HepG2 (cell line): ENCODE measurements around the gene PTEN. TPM values are rescaled to one million over a fixed set of nuclear protein-coding genes. Genes with fewer than 3 reads are reported as not detected.
A peak's percentile ranks its signal among the peaks of the same experiment; 100 is the strongest.

ENCODE experiments used
- ATM ChIP-seq: fragments of 450-650 bp; IDR thresholded peaks from 2 replicates; pipeline ENCODE4 v1.7.1; 2017; ENCODE audit warnings: mild to moderate bottlenecking, borderline replicate concordance
- DNMT1 ChIP-seq: sonication (generic); formaldehyde crosslinking; IDR thresholded peaks from 2 replicates; pipeline ENCODE4 v1.5.1; 2020; ENCODE audit warnings: mild to moderate bottlenecking, missing genetic modification reagents
- EZH2 ChIP-seq: conservative IDR thresholded peaks from 2 replicates; pipeline ENCODE4 v1.6.1; 2012; ENCODE audit warnings: mild to moderate bottlenecking, low read depth, low read length, moderate library complexity
- FOXC1 ChIP-seq: sonication (generic); formaldehyde crosslinking; IDR thresholded peaks from 2 replicates; pipeline ENCODE4 v1.8.0; 2022; ENCODE audit warnings: mild to moderate bottlenecking, missing genetic modification reagents, borderline replicate concordance
- MAFG ChIP-seq: sonication (generic); formaldehyde crosslinking; IDR thresholded peaks from 2 replicates; pipeline ENCODE4 v1.5.1; 2020; ENCODE audit warnings: mild to moderate bottlenecking, missing genetic modification reagents
- SMYD3 ChIP-seq: sonication (generic); formaldehyde crosslinking; IDR thresholded peaks from 2 replicates; pipeline ENCODE4 v1.8.1; 2023; ENCODE audit warnings: mild to moderate bottlenecking, missing genetic modification reagents
- STAG1 ChIP-seq: sonication (generic); formaldehyde crosslinking; IDR thresholded peaks from 2 replicates; pipeline ENCODE4 v1.4.0; 2020; ENCODE audit warnings: missing genetic modification reagents
- ZEB1 ChIP-seq: IDR thresholded peaks from 2 replicates; pipeline ENCODE4 v1.6.1; 2012; ENCODE audit warnings: mild to moderate bottlenecking, low read depth, inconsistent platforms; ENCODE audit not compliant: insufficient replicate concordance
- ZFP36L2 ChIP-seq: sonication (generic); formaldehyde crosslinking; IDR thresholded peaks from 2 replicates; pipeline ENCODE4 v1.4.0; 2020; ENCODE audit warnings: missing genetic modification reagents
- ZKSCAN1 ChIP-seq: fragments of 150-350 bp; IDR thresholded peaks from 2 replicates; pipeline ENCODE4 v1.6.1; 2014; ENCODE audit warnings: low read length
- ZKSCAN5 ChIP-seq: sonication (generic); formaldehyde crosslinking; IDR thresholded peaks from 2 replicates; pipeline ENCODE4 v1.5.1; 2020; ENCODE audit warnings: mild to moderate bottlenecking, missing genetic modification reagents
- ZNF337 ChIP-seq: sonication (generic); formaldehyde crosslinking; IDR thresholded peaks from 2 replicates; pipeline ENCODE4 v1.5.1; 2020; ENCODE audit warnings: missing genetic modification reagents, low read depth, mild to moderate bottlenecking, borderline replicate concordance
- ZNF496 ChIP-seq: sonication (generic); formaldehyde crosslinking; IDR thresholded peaks from 2 replicates; pipeline ENCODE4 v1.8.1; 2023; ENCODE audit warnings: mild to moderate bottlenecking, moderate library complexity, missing genetic modification reagents; ENCODE audit not compliant: insufficient replicate concordance
- ZNF564 ChIP-seq: sonication (generic); formaldehyde crosslinking; IDR thresholded peaks from 2 replicates; pipeline ENCODE4 v1.8.1; 2023; ENCODE audit warnings: mild to moderate bottlenecking, missing genetic modification reagents
- ZSCAN31 ChIP-seq: sonication (generic); formaldehyde crosslinking; IDR thresholded peaks from 2 replicates; pipeline ENCODE4 v1.5.0; 2020; ENCODE audit warnings: low read depth, mild to moderate bottlenecking, missing genetic modification reagents
- polyA plus RNA-seq, 8 experiments: library from polyadenylated mRNA; depleted of rRNA in 3 of 8; stranded (reverse) in 7 of 8; unstranded in 1 of 8; fragments of >200 nt; fragmentation: Illumina TruSeq in 4 of 8; extraction: Trizol in 4 of 8; gene quantifications; 2 replicates each; pipeline versions ENCODE4 v1.2.1 to v1.2.3, GENCODE V29; 2011 to 2016; ENCODE audit warnings: low read depth in 4 of 8, missing spikeins in 1 of 8, mixed read lengths in 1 of 8; ENCODE audit not compliant: insufficient read depth in 1 of 8
- total RNA-seq, 5 experiments: library from RNA; depleted of rRNA; stranded (reverse); fragments of >200 nt; fragmentation: Illumina TruSeq; extraction: Trizol; gene quantifications; 2 replicates each; pipeline ENCODE4 v1.2.3, GENCODE V29; 2016; ENCODE audit warnings: low read depth in 1 of 5
- TF ChIP-seq, protein P1 (sequence below): sonication (generic); formaldehyde crosslinking; IDR thresholded peaks from 2 replicates; pipeline ENCODE4 v1.4.0; 2020; ENCODE audit warnings: missing genetic modification reagents, borderline replicate concordance
- TF ChIP-seq, protein P2 (sequence below): sonication (generic); formaldehyde crosslinking; IDR thresholded peaks from 2 replicates; pipeline ENCODE4 v1.5.0; 2020; ENCODE audit warnings: missing genetic modification reagents
- TF ChIP-seq, protein P3 (sequence below): sonication (generic); formaldehyde crosslinking; IDR thresholded peaks from 2 replicates; pipeline ENCODE4 v1.5.1; 2020; ENCODE audit warnings: mild to moderate bottlenecking, missing genetic modification reagents, borderline replicate concordance
- TF ChIP-seq, protein P4 (sequence below): sonication (generic); formaldehyde crosslinking; IDR thresholded peaks from 2 replicates; pipeline ENCODE4 v1.5.1; 2020; ENCODE audit warnings: mild to moderate bottlenecking, missing genetic modification reagents, moderate library complexity
- TF ChIP-seq, protein P5 (sequence below): sonication (generic); formaldehyde crosslinking; IDR thresholded peaks from 2 replicates; pipeline ENCODE4 v1.4.0; 2020; ENCODE audit warnings: missing genetic modification reagents, mild to moderate bottlenecking, borderline replicate concordance

The PTEN gene
- total and polyA plus RNA-seq, 2 of the 13 experiments (the other 11 are each of a cell fraction or from before 2014, with no cell fraction given) = 30.3 to 61.3 TPM

DNA sequence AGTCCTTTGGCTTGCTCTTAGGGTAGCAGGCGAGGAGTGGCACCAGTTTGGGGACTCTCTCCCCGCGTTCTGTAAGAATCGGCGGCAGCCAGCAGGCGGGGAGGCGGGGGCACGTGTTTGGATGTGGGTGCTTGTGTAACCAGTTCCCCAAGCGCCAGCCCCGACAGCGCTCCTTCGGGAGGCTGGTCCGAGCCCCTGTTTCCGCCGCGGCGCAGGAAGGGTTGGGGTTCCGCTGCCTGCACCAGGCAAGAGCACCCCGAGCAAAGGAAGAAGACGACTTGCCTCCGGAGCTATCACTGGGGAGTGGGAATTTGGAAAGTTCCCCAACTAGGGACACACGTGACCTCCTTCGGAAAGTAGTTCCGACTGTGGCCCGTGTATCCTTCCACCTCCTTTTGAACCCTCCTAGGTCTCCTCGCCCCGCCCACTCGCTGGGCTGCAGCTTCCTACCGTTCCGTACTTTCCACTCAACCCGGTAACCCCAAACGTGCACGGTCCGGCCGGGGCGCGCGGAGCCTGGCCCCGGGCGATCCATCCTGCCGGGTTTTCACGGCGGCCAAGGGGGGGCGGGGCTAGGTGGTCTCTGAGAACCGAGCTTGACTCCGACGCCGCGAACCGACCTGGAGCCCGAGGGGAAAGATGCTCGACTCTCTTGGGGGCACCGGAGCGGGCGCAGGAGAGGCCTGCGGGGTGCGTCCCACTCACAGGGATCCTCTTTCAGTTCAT is 1.3 kb upstream of the PTEN start (continued):
- TF ChIP-seq, protein P1, sequence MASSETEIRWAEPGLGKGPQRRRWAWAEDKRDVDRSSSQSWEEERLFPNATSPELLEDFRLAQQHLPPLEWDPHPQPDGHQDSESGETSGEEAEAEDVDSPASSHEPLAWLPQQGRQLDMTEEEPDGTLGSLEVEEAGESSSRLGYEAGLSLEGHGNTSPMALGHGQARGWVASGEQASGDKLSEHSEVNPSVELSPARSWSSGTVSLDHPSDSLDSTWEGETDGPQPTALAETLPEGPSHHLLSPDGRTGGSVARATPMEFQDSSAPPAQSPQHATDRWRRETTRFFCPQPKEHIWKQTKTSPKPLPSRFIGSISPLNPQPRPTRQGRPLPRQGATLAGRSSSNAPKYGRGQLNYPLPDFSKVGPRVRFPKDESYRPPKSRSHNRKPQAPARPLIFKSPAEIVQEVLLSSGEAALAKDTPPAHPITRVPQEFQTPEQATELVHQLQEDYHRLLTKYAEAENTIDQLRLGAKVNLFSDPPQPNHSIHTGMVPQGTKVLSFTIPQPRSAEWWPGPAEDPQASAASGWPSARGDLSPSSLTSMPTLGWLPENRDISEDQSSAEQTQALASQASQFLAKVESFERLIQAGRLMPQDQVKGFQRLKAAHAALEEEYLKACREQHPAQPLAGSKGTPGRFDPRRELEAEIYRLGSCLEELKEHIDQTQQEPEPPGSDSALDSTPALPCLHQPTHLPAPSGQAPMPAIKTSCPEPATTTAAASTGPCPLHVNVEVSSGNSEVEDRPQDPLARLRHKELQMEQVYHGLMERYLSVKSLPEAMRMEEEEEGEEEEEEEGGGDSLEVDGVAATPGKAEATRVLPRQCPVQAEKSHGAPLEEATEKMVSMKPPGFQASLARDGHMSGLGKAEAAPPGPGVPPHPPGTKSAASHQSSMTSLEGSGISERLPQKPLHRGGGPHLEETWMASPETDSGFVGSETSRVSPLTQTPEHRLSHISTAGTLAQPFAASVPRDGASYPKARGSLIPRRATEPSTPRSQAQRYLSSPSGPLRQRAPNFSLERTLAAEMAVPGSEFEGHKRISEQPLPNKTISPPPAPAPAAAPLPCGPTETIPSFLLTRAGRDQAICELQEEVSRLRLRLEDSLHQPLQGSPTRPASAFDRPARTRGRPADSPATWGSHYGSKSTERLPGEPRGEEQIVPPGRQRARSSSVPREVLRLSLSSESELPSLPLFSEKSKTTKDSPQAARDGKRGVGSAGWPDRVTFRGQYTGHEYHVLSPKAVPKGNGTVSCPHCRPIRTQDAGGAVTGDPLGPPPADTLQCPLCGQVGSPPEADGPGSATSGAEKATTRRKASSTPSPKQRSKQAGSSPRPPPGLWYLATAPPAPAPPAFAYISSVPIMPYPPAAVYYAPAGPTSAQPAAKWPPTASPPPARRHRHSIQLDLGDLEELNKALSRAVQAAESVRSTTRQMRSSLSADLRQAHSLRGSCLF (CRISPR knock-in tag) = no peak; the same call in 1 of the 2 replicates
- peak; percentile 22 for TF ChIP-seq ZEB1
- TF ChIP-seq, protein P2, sequence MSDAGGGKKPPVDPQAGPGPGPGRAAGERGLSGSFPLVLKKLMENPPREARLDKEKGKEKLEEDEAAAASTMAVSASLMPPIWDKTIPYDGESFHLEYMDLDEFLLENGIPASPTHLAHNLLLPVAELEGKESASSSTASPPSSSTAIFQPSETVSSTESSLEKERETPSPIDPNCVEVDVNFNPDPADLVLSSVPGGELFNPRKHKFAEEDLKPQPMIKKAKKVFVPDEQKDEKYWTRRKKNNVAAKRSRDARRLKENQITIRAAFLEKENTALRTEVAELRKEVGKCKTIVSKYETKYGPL (CRISPR knock-in tag) = peak; percentile 74
- peak; percentile 23; the same call in 1 of the 2 replicates for TF ChIP-seq ZSCAN31 (CRISPR knock-in tag)
- 0 out of 2 replicates have a peak, but pooled peaks have one; percentile 48 for TF ChIP-seq ZKSCAN1
- TF ChIP-seq ZNF337 = peak; percentile 86; the same call in 1 of the 2 replicates
- TF ChIP-seq FOXC1 = peak; percentile 55; the same call in 1 of the 2 replicates
- no peak for TF ChIP-seq ZFP36L2 (CRISPR knock-in tag)
- no peak for TF ChIP-seq STAG1 (CRISPR knock-in tag)
- TF ChIP-seq ZKSCAN5 = no peak
- TF ChIP-seq MAFG (CRISPR knock-in tag) = no peak
- no peak; the same call in 1 of the 2 replicates for TF ChIP-seq DNMT1 (CRISPR knock-in tag)
- TF ChIP-seq SMYD3 (CRISPR knock-in tag) = peak; percentile 68; the same call in 1 of the 2 replicates
- TF ChIP-seq, protein P3, sequence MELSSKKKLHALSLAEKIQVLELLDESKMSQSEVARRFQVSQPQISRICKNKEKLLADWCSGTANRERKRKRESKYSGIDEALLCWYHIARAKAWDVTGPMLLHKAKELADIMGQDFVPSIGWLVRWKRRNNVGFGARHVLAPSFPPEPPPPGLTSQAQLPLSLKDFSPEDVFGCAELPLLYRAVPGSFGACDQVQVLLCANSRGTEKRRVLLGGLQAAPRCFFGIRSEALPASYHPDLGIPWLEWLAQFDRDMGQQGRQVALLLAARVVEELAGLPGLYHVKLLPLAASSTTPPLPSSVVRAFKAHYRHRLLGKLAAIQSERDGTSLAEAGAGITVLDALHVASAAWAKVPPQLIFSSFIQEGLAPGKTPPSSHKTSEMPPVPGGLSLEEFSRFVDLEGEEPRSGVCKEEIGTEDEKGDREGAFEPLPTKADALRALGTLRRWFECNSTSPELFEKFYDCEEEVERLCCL (CRISPR knock-in tag) = 0 out of 2 replicates have a peak, but pooled peaks have one; percentile 58
- no peak for TF ChIP-seq EZH2
- peak; percentile 51; the same call in 1 of the 2 replicates for TF ChIP-seq ZNF564 (CRISPR knock-in tag)
- TF ChIP-seq, protein P4, sequence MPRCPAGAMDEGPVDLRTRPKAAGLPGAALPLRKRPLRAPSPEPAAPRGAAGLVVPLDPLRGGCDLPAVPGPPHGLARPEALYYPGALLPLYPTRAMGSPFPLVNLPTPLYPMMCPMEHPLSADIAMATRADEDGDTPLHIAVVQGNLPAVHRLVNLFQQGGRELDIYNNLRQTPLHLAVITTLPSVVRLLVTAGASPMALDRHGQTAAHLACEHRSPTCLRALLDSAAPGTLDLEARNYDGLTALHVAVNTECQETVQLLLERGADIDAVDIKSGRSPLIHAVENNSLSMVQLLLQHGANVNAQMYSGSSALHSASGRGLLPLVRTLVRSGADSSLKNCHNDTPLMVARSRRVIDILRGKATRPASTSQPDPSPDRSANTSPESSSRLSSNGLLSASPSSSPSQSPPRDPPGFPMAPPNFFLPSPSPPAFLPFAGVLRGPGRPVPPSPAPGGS (CRISPR knock-in tag) = no peak; the same call in 1 of the 2 replicates
- no peak for TF ChIP-seq ZNF496
- TF ChIP-seq ATM = no peak
- TF ChIP-seq, protein P5, sequence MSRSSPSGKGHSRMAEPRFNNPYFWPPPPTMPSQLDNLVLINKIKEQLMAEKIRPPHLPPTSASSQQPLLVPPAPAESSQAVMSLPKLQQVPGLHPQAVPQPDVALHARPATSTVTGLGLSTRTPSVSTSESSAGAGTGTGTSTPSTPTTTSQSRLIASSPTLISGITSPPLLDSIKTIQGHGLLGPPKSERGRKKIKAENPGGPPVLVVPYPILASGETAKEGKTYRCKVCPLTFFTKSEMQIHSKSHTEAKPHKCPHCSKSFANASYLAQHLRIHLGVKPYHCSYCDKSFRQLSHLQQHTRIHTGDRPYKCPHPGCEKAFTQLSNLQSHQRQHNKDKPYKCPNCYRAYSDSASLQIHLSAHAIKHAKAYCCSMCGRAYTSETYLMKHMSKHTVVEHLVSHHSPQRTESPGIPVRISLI (CRISPR knock-in tag) = no peak
